Suprapubic skin (tissue), 4 donors: ENCODE results near the gene MCRIP2.

Experiments
- CTCF ChIP-seq, 2 donors: fragments of 200-600 bp in 1 of 2; fragments of 450-650 bp in 1 of 2; sonication (generic) in 1 of 2; IDR thresholded peaks; one replicate each; pipeline ENCODE4 v1.5.1; 2016 to 2019; ENCODE audit warnings: antibody characterized with exemption in 2 of 2, mild to moderate bottlenecking in 1 of 2, moderate library complexity in 1 of 2
- EP300 ChIP-seq: sonication (generic); formaldehyde crosslinking; IDR thresholded peaks from one replicate; pipeline ENCODE4 v1.6.1; 2017; ENCODE audit warnings: antibody characterized with exemption
- POLR2A ChIP-seq, 2 donors: fragments of 450-650 bp; IDR thresholded peaks; one replicate each; pipeline ENCODE4 v1.6.1; 2017; ENCODE audit warnings: antibody characterized with exemption in 2 of 2, mild to moderate bottlenecking in 2 of 2, moderate library complexity in 2 of 2
- POLR2AphosphoS5 ChIP-seq, 3 donors: sonication (generic); formaldehyde crosslinking; IDR thresholded peaks; one replicate each; pipeline ENCODE4 v1.6.1; 2017; ENCODE audit warnings: antibody characterized with exemption in 3 of 3

DNA sequence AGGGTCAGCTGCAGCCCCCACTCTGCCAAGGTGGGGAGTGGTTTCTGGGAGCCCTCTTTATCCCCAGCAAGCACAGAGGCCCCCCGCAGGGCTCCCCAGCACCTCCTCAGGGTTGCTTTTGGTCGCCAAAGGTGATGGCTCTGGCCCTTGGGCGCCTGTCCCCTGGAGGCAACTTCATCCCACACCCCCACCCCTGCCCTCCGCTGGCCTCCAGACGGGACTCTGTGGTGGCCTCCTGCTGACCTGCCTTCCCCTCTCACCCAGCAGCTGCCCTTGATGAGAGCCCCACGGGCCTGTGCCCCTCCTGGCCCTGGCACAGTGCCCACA is 18.5 kb downstream of the MCRIP2 start:
- TF ChIP-seq CTCF (IDR thresholded peaks at IDR 0.05) (no peak), POLR2A (IDR thresholded peaks at IDR 0.05) (no peak), EP300 (no peak), POLR2AphosphoS5 (IDR thresholded peaks at IDR 0.05) (no peak)
